ENCODE results near the gene CFAP206. TPM values are rescaled to one million over a fixed set of nuclear protein-coding genes. Genes with fewer than 3 reads are reported as not detected.

CFAP206 gene
- total and polyA plus RNA-seq, 2 donors (not counting 1 experiment from before 2014, with no cell fraction given) = not detected

DNA sequence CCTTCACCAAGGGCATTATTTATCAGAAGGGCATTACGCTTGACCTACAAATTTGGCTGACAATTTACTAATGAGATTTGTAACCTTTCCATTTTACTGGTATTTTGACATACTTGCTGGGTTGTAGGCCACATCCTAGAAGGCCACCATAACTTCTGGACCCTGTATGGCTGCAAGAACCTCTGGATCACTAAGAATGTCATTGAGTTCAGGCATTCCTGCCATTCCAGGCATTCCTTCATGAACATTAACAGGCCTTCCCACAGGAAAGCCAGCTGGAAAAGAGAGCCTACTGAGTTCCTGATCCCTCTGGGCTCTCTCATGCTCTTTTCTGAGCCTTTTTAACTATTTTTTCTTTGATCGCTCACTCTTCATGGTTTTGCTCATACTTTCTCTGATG lies 36.6 kb downstream of the CFAP206 start:
- no peaks in the 10 kb centered on the region for H3K36me3 ChIP-seq (replicated peaks in 1 of 2; ENCODE audit: control extremely low read depth in 1 of 2, control insufficient read depth in 1 of 2, extremely low read depth in 1 of 2, insufficient read depth in 2 of 2, low read length in 1 of 2)
- no peaks in the 10 kb centered on the region for H3K4me1 ChIP-seq (ENCODE audit: control insufficient read depth in 2 of 2, insufficient read depth in 2 of 2, low read length in 2 of 2)
- H2AFZ ChIP-seq (ENCODE audit: insufficient read depth, low read depth, low read length, poor library complexity, severe bottlenecking) = no peak overlapping the region
- no peaks in the 10 kb centered on the region for H3K79me2 ChIP-seq (ENCODE audit: control insufficient read depth, insufficient read depth, low read length)
- H3K4me3 ChIP-seq (ENCODE audit: control extremely low read depth in 1 of 5, extremely low read depth in 1 of 5, insufficient read depth in 1 of 5, low read depth in 2 of 5, low read length in 4 of 5) = no peak overlapping the region
- no peak for ATAC-seq (ENCODE audit: low read depth)
- POLR2A ChIA-PET = no interaction called here
- no peak overlapping the region for H3K27ac ChIP-seq (ENCODE audit: low read length in 2 of 2)
- H4K20me1 ChIP-seq (ENCODE audit: control insufficient read depth, insufficient read depth, low read length, poor library complexity, severe bottlenecking) = no peaks in the 10 kb centered on the region
- WGBS (ENCODE audit: insufficient coverage) = 100% methylated on average over 2 of the region's 2 CpGs
- no peak for TF ChIP-seq EZH2 (IDR thresholded peaks at IDR 0.05; ENCODE audit: borderline replicate concordance, insufficient read depth, low read depth, low read length, poor library complexity, severe bottlenecking)
- TF ChIP-seq, protein P1, sequence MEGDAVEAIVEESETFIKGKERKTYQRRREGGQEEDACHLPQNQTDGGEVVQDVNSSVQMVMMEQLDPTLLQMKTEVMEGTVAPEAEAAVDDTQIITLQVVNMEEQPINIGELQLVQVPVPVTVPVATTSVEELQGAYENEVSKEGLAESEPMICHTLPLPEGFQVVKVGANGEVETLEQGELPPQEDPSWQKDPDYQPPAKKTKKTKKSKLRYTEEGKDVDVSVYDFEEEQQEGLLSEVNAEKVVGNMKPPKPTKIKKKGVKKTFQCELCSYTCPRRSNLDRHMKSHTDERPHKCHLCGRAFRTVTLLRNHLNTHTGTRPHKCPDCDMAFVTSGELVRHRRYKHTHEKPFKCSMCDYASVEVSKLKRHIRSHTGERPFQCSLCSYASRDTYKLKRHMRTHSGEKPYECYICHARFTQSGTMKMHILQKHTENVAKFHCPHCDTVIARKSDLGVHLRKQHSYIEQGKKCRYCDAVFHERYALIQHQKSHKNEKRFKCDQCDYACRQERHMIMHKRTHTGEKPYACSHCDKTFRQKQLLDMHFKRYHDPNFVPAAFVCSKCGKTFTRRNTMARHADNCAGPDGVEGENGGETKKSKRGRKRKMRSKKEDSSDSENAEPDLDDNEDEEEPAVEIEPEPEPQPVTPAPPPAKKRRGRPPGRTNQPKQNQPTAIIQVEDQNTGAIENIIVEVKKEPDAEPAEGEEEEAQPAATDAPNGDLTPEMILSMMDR (IDR thresholded peaks at IDR 0.05) = no peak
- Mint-ChIP-seq H3K4me3 (no peak overlapping the region), H3K27ac (no peak overlapping the region), H3K27me3 (peaks cover 25% of the 10 kb centered on the region), H3K9me3 (ENCODE audit: insufficient read depth) (peaks cover 2% of the 10 kb centered on the region), H3K4me1 (no peaks in the 10 kb centered on the region)
- intact Hi-C loops (cut with micrococcal nuclease) = no loop called here
- DNase-seq = no peak
- no peak overlapping the region for H3K9ac ChIP-seq (ENCODE audit: low read length)
- H3K27me3 ChIP-seq (replicated peaks in 1 of 4; ENCODE audit: control extremely low read depth in 1 of 4, control insufficient read depth in 3 of 4, insufficient read depth in 4 of 4, low read length in 3 of 4) = peaks cover 0 to 6% (median 1%) of the 10 kb centered on the region in 4 experiments
- CTCF ChIA-PET = no interaction called here
- H3K4me2 ChIP-seq (replicated peaks; ENCODE audit: low read depth, low read length, poor library complexity, severe bottlenecking) = no peak overlapping the region
- no peaks in the 10 kb centered on the region for H3K9me3 ChIP-seq (ENCODE audit: control extremely low read depth in 1 of 3, control insufficient read depth in 2 of 3, insufficient read depth in 1 of 3, low read length in 2 of 3)

DNA sequence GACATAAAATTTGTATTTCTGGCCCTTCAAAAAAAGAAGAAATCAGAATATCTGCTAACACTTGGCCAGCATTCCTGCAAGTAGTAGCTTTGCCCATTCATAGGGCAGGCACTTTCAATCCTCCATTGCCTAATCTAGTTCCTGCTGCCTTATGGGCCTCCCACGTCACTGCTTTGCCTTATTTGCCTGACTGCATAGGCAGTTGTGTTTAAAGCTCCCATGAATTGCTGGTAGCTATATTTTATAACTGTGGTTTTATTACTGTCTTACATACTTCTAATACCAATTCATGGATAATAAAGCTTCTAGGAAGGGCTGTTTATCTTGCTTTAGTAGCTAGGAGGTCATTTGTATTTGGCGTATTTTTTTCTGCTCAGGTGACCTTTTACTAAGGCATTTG lies 57.3 kb downstream of the CFAP206 start:
- Histone ChIP-seq H2AFZ (ENCODE audit: insufficient read depth, low read depth, low read length, poor library complexity, severe bottlenecking) (no peak overlapping the region), H3K9ac (ENCODE audit: low read length) (no peak overlapping the region), H3K9me3 (ENCODE audit: control extremely low read depth in 1 of 3, control insufficient read depth in 2 of 3, insufficient read depth in 1 of 3, low read length in 2 of 3) (peaks cover 0 to 1% (median 0%) of the 10 kb centered on the region in 3 donors), H3K4me1 (ENCODE audit: control insufficient read depth in 2 of 2, insufficient read depth in 2 of 2, low read length in 2 of 2) (no peaks in the 10 kb centered on the region), H3K4me3 (ENCODE audit: control extremely low read depth in 1 of 5, extremely low read depth in 1 of 5, insufficient read depth in 1 of 5, low read depth in 2 of 5, low read length in 4 of 5) (no peak overlapping the region), H4K20me1 (ENCODE audit: control insufficient read depth, insufficient read depth, low read length, poor library complexity, severe bottlenecking) (no peaks in the 10 kb centered on the region), H3K27me3 (replicated peaks in 1 of 4; ENCODE audit: control extremely low read depth in 1 of 4, control insufficient read depth in 3 of 4, insufficient read depth in 4 of 4, low read length in 3 of 4) (peaks cover 0 to 13% (median 0%) of the 10 kb centered on the region in 4 experiments), H3K4me2 (replicated peaks; ENCODE audit: low read depth, low read length, poor library complexity, severe bottlenecking) (no peak overlapping the region), H3K36me3 (replicated peaks in 1 of 2; ENCODE audit: control extremely low read depth in 1 of 2, control insufficient read depth in 1 of 2, extremely low read depth in 1 of 2, insufficient read depth in 2 of 2, low read length in 1 of 2) (no peaks in the 10 kb centered on the region), H3K79me2 (ENCODE audit: control insufficient read depth, insufficient read depth, low read length) (no peaks in the 10 kb centered on the region), H3K27ac (ENCODE audit: low read length in 2 of 2) (no peak overlapping the region)
- ChIA-PET CTCF (no interaction called here), POLR2A (no interaction called here)
- no peaks in the 10 kb centered on the region for H3K4me1 Mint-ChIP-seq
- no peak for DNase-seq
- TF ChIP-seq EZH2 (IDR thresholded peaks at IDR 0.05; ENCODE audit: borderline replicate concordance, insufficient read depth, low read depth, low read length, poor library complexity, severe bottlenecking) = no peak
- TF ChIP-seq, protein P1 (IDR thresholded peaks at IDR 0.05) = no peak
- H3K27ac Mint-ChIP-seq = no peak overlapping the region
- no peak overlapping the region for H3K4me3 Mint-ChIP-seq
- intact Hi-C loops (cut with micrococcal nuclease) = no loop called here
- ATAC-seq (ENCODE audit: low read depth) = no peak
- no peaks in the 10 kb centered on the region for H3K9me3 Mint-ChIP-seq (ENCODE audit: insufficient read depth)
- 100% methylated on average over 1 of the region's 2 CpGs for WGBS (ENCODE audit: insufficient coverage)
- peaks cover 41% of the 10 kb centered on the region for H3K27me3 Mint-ChIP-seq
